ENCODE data around the gene FARP1. TPM values are rescaled to one million over a fixed set of nuclear protein-coding genes. Genes with fewer than 3 reads are reported as not detected.

The FARP1 gene
- total RNA-seq, 2 donors from 2014 or later: 89.5 to 93.6 TPM

GRCh38 chr13:98349731-98350305, 206.9 kb downstream of the FARP1 start:
- TF ChIP-seq CTCF (IDR thresholded peaks at IDR 0.05) (peak in 4 of 7 experiments; percentile 18 to 33 (median 30)), POLR2A (IDR thresholded peaks at IDR 0.05) (no peak)
- no peak overlapping the region for H3K4me3 ChIP-seq
- no peaks in the 10 kb centered on the region for H3K36me3 ChIP-seq (replicated peaks in 1 of 2; ENCODE audit: insufficient read depth in 1 of 2, low read depth in 2 of 2)
- peak; percentile 25 to 57 (median 38) for DNase-seq
- no peak overlapping the region for H3K27ac ChIP-seq
- 79 to 81% methylated on average over 11 of the region's 11 CpGs for WGBS, 2 donors
- peak; percentile 62 for ATAC-seq
- no peaks in the 10 kb centered on the region for H3K27me3 ChIP-seq
- intact Hi-C loops (cut with DNase I): no loop called here
- no peaks in the 10 kb centered on the region for H3K4me1 ChIP-seq
- H3K9me3 ChIP-seq: no peaks in the 10 kb centered on the region

DNA sequence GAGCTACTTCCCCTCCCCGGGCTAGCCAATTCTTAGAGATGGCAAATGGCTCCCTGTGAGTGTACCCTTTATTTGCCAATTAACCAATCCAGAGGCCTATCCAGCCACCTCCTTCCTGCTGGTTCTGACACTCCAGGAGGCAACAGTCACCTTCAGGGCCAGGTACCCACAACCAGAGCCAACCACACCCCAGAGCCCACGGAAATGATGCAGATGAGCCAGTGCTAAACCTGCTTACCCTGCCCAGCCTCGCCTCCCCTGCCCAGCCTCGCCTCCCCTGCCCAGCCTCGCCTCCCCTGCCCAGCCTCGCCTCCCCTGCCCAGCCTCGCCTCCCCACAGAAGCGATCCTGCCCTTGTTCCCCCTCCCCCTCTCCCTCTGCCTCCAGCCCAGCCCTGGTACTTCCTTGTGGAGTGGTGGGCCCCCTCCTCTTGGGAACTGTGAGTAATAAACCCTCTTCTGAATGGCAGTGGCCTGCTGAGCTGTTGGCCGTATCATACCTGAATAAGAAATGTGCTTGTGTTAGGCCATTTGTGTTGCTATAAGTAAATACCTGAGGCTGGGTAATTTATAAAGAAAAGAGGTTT, 207.9 kb downstream of the FARP1 start:
- TF ChIP-seq CTCF (IDR thresholded peaks at IDR 0.05): no peak
- TF ChIP-seq POLR2A (IDR thresholded peaks at IDR 0.05): no peak
- intact Hi-C loops (cut with DNase I): no loop called here
- H3K4me1 ChIP-seq: no peaks in the 10 kb centered on the region
- no peak overlapping the region for H3K4me3 ChIP-seq
- WGBS, 2 donors: 93 to 95% methylated on average over 8 to 9 of the region's 9 CpGs
- DNase-seq: no peak
- H3K27me3 ChIP-seq: no peaks in the 10 kb centered on the region
- no peak overlapping the region for H3K27ac ChIP-seq
- no peaks in the 10 kb centered on the region for H3K36me3 ChIP-seq (replicated peaks in 1 of 2; ENCODE audit: insufficient read depth in 1 of 2, low read depth in 2 of 2)
- ATAC-seq: no peak
- H3K9me3 ChIP-seq: no peaks in the 10 kb centered on the region

DNA sequence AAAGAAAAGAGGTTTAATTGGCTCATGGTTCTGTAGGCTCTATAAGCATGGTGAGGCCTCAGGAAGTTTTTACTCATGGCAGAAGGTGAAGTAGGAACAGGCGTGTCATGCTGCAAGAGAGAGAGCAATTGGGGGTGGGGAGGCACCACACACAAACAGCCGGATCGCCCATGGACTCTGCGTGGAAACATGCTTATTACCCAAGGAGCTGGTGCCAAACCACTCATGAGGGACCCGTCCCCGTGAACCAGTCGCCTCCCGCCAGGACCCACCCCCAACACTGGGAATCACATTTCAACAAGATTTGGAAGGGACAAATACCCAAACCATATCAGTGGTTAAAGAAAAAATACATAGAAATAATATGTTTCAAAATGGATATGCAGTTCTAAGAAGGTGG, 208.7 kb downstream of the FARP1 start:
- intact Hi-C loops (cut with DNase I): no loop called here
- Histone ChIP-seq H3K9me3 (no peaks in the 10 kb centered on the region), H3K27me3 (no peaks in the 10 kb centered on the region), H3K36me3 (replicated peaks in 1 of 2; ENCODE audit: insufficient read depth in 1 of 2, low read depth in 2 of 2) (no peaks in the 10 kb centered on the region), H3K4me3 (no peak overlapping the region), H3K4me1 (no peaks in the 10 kb centered on the region), H3K27ac (no peak overlapping the region)
- ATAC-seq (no peak), DNase-seq (no peak)
- no peak for TF ChIP-seq POLR2A (IDR thresholded peaks at IDR 0.05)
- 92 to 97% methylated on average over 8 of the region's 8 CpGs for WGBS, 2 donors

DNA sequence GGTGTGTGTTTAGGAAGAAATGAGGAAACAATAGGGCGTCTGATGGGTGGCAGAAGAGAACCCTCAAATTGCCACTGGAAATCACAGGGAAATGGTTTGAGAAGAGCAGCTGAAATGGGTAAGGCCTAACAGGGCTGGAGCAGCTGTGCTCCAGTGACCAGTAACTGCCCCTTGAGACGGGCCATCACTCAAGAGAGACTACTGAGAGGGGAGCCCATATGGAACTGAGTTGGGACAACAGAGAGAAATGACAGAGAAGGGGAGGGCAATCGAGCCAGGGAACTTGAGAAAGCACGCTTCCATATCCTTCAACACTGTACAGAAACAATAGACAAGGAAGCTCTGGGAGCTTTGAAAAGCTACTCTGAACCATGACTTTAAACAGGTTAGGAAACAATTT, 209.3 kb downstream of the FARP1 start:
- Histone ChIP-seq H3K9me3 (no peaks in the 10 kb centered on the region), H3K27me3 (no peaks in the 10 kb centered on the region), H3K4me1 (no peaks in the 10 kb centered on the region), H3K4me3 (no peak overlapping the region), H3K36me3 (replicated peaks in 1 of 2; ENCODE audit: insufficient read depth in 1 of 2, low read depth in 2 of 2) (no peaks in the 10 kb centered on the region), H3K27ac (no peak overlapping the region)
- 92% methylated on average over 4 of the region's 4 CpGs for WGBS, 2 donors
- no peak for ATAC-seq
- intact Hi-C loops (cut with DNase I): no loop called here
- TF ChIP-seq POLR2A (IDR thresholded peaks at IDR 0.05) (no peak), CTCF (IDR thresholded peaks at IDR 0.05) (no peak)
- no peak for DNase-seq

- TF ChIP-seq POLR2A (IDR thresholded peaks at IDR 0.05) (no peak), CTCF (IDR thresholded peaks at IDR 0.05) (no peak)
- 63 to 68% methylated on average over 1 of the region's 1 CpG for WGBS, 2 donors
- Histone ChIP-seq H3K27me3 (no peaks in the 10 kb centered on the region), H3K4me1 (no peaks in the 10 kb centered on the region), H3K27ac (no peak overlapping the region), H3K4me3 (no peak overlapping the region), H3K9me3 (no peaks in the 10 kb centered on the region), H3K36me3 (replicated peaks in 1 of 2; ENCODE audit: insufficient read depth in 1 of 2, low read depth in 2 of 2) (no peaks in the 10 kb centered on the region)
- no peak for DNase-seq
- intact Hi-C loops (cut with DNase I): no loop called here
- ATAC-seq: no peak
These were observed 210.9 kb downstream of the FARP1 start for GRCh38 chr13:98353750-98354149.

Data from body of pancreas (tissue), 4 donors.